ENCODE data around the gene UNC45A.
"Not testable (repeated sequence)": the region's sequence is repeated elsewhere in the genome, so short reads cannot be mapped to it uniquely, and the experiment has no call there.

UNC45A gene

DNA sequence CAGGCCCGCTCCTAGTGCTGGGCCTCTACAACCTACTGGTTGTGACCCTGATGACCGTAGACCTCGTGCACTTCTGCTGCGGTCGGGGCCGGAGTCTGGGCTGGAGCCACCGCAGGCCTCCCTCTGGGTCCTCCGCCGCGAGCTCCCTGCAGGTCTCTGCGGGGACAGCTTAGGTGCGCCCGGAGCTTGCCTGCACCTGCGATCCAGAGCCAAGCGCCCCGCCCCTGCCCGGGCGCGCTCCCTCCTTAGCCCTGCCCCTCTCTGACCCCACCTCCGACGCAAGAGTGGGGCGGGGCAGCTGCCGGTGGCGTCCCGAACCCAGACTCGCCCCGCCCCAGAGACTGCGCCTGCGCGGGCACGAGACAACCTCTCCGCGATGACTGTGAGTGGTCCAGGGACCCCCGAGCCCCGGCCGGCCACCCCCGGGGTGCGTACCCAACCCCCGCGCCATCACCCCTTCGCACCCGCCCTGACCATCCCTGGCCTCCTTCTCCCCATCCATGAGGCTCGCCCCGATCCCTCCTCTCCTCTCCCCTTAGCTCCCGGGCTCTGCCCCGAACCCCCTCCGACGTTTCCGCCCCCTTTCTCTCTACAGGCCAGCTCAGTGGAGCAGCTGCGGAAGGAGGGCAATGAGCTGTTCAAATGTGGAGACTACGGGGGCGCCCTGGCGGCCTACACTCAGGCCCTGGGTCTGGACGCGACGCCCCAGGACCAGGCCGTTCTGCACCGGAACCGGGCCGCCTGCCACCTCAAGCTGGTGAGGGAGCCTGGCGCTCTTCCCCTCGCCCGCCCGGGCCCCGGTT is at the start of gene UNC45A:
UNC45A (plus strand) TSS at position 337 of the 803 bp plus-strand sequence; CDS start at position 377, 40 bp downstream.
- DNase-seq, result peak; percentile 74 to 82

GRCh38 chr15:90885432-90886290 is 49.4 kb upstream of the UNC45A start:
- DNase-seq, result peak in 1 of 2 experiments; percentile 11

DNA sequence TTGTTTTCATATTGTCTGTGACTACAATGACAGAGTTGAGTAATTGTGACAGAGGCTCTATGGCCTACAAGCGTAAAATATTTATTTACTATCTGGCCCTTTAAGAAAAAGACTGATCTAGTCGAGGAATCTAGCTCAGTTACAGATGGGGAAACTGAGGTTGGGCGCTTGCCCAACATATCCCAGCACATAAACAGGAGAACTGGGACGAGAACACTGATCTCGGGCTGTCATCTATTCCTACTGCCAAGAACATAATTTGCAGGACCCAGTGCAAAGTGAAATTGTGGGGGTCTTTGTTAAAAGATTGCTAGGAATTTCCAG is 48.8 kb upstream of the UNC45A start:
- DNase-seq, result no peak

DNA sequence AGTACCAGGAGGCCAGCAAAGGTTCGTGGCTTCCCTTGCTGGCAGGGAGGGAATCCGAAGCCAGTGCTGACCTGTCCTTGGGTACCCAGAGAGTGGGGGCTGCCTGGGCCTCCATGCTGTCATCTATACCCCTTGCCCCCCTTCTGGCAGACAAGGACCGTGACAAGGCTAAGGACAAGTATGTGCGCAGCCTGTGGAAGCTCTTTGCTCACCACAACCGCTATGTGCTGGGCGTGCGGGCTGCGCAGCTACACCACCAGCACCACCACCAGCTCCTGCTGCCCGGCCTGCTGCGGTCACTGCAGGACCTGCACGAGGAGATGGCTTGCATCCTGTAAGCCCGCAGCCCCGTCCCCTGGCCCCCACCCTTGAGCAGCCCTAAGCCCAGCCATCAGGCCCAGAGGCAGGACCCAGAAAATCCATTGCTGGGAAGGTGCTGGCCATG is 48.0 kb upstream of the UNC45A start:
- no peak for DNase-seq

DNA sequence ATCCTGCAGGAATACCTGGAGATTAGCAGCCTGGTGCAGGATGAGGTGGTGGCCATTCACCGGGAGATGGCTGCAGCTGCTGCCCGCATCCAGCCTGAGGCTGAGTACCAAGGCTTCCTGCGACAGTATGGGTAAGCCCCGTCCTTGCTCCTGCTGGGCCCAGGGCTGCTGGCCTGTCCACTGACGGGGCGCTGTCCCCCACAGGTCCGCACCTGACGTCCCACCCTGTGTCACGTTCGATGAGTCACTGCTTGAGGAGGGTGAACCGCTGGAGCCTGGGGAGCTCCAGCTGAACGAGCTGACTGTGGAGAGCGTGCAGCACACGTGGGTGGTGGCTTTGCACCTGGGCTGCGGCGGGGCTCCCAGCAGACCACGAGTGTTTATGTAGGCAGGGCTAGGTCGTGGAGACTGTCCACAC is 45.8 kb upstream of the UNC45A start:
- DNase-seq, result no peak

- no peak for DNase-seq
Measured at GRCh38 chr15:90889736-90890456, 45.2 kb upstream of the UNC45A start.

GRCh38 chr15:90890839-90891238 is 44.2 kb upstream of the UNC45A start:
- DNase-seq, result no peak

DNA sequence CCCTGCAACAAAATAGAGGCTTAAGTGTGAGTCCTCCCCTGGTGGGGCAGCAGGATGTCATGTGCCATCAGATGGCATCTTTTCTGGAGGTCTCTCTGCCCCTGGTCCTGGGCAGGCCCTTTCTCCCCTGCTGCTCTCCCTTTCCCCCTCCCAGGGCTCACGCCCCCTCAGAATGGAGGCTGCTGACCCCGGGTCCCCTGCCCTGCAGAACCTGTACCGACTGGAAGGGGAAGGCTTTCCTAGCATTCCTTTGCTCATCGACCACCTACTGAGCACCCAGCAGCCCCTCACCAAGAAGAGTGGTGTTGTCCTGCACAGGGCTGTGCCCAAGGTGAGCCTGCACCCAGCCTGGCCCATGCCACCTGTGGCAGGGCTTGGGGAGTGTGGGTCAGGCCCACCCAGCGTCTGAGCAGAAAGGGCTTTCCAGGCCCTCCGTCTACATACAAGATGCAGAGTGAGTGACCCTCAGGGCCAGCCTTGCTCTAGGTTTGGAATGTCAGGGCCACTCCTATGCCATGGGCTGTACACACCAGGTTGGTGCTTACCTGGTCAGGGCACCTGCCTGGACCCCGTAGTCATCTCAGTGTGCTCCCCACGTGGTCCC is 43.6 kb upstream of the UNC45A start:
- DNase-seq, result no peak

DNA sequence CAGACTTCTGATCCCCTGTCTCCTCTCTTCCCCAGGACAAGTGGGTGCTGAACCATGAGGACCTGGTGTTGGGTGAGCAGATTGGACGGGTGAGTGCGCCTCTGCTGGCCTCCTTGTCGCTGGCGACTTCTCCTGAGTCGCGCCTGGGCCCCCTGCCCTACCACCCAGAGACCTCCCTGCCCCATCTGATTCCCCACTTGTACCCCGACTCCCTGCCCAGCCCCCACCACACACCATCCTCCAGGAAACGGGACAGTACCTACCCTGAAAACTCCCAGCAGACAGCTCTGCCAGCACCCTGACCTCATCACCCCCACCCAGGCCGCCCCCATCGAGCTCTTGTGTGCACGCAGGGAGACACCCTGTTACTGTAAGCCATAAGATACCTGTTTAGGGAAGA is 43.1 kb upstream of the UNC45A start:
- DNase-seq, result no peak

GRCh38 chr15:90892498-90893174 is 42.4 kb upstream of the UNC45A start:
- DNase-seq, result no peak

DNA sequence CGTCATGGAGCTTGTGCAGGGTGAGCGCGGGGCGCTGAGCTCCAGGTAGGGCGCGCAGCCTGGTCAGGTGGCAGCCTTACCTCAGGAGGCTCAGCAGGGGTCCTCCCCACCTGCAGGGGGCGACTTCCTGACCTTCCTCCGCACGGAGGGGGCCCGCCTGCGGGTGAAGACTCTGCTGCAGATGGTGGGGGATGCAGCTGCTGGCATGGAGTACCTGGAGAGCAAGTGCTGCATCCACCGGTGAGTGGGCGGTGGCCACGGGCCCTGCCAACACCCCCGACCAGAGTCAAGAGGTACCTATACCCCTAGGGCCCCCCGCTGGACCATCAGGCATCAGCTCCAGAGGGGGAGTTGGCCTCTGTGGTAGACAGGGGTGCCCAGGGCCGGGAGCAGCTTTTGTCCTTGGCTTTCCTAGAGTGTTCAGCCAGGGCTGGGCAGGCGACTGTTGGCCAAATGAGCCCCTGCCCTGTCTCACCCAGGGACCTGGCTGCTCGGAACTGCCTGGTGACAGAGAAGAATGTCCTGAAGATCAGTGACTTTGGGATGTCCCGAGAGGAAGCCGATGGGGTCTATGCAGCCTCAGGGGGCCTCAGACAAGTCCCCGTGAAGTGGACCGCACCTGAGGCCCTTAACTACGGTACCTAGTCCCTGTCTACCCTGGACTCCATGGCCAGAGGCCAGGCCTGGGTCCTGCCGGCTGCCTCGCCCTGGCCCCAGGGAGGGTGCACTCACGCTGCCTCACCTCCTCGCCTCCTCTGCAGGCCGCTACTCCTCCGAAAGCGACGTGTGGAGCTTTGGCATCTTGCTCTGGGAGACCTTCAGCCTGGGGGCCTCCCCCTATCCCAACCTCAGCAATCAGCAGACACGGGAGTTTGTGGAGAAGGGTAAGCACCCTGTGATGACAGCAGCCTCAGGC is 41.7 kb upstream of the UNC45A start:
- no peak for DNase-seq

- DNase-seq, result peak; percentile 22 to 52
Measured at GRCh38 chr15:90895571-90896117, 39.4 kb upstream of the UNC45A start.

- not testable (repeated sequence) for DNase-seq
Measured at GRCh38 chr15:90897131-90897655, 37.9 kb upstream of the UNC45A start.

DNA sequence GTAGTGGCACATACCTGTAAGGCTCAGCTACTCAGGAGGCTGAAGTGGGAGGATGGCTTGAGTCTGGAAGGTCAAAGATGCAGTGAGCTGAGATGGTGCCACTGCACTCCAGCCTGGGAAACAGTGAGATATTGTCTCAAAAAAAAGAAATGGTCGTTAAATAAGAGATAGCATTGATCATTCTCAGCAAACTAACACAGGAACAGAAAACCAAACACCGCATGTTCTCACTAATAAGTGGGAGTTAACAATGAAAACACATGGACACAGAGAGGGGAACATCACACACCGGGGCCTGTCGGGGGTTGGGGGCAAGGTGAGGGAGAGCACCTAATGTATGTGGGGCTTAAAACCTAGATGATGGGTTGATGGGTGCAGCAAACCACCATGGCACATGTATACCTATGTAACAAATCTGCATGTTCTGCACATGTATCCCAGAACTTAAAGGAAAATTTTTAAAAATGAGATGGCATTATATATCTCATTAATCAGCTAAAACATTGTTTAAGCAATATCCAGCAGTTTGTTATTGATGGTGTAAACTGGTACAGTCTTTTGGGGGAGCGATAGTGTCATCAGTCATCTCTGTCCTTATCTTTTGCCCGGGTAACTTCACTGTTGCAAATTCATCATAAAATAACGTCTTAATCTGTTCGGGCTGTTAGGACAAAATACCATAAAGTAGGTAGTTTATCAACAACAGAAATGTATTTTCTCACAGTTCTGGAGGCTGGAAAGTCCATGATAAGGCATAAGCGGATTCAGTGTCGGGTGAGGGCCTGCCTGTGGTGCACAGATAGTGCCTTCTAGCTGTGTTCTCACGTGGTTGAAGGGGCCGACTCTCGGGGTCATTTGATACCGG is 33.7 kb upstream of the UNC45A start:
- DNase-seq, result no peak

- DNase-seq, result peak in 1 of 2 experiments; percentile 26
Measured at GRCh38 chr15:90902040-90902839, 32.8 kb upstream of the UNC45A start.

- peak in 1 of 2 experiments; percentile 21 for DNase-seq
Measured at GRCh38 chr15:90902840-90903732, 32.0 kb upstream of the UNC45A start, which contains the start of gene MAN2A2. TSS of gene MAN2A2 (plus strand) at chr15:90903302. CDS start at chr15:90904208, 906 bp downstream.

All from cerebellar nuclear complex (tissue), 1 donor.